ENCODE data around the gene GALE. TPM values are rescaled to one million over a fixed set of nuclear protein-coding genes. Genes with fewer than 3 reads are reported as not detected.

Gene GALE
- total RNA-seq, 1 donor from 2014 or later, result 33.9 TPM

GRCh38 chr1:23825762-23826522, 25.4 kb upstream of the GALE start:
- no peak for TF ChIP-seq CTCF (IDR thresholded peaks at IDR 0.05; ENCODE audit: unreplicated experiment)
- no peak for DNase-seq (ENCODE audit: low spot score)
- Mint-ChIP-seq H3K4me1 (ENCODE audit: unreplicated experiment) (peaks cover 16% of the 10 kb centered on the region), H3K4me3 (ENCODE audit: unreplicated experiment) (peak overlapping the region; percentile 98), H3K27me3 (ENCODE audit: unreplicated experiment) (no peaks in the 10 kb centered on the region), H3K36me3 (ENCODE audit: low read depth, unreplicated experiment) (no peaks in the 10 kb centered on the region), H3K27ac (ENCODE audit: unreplicated experiment) (peak overlapping the region; percentile 89), H3K9me3 (ENCODE audit: unreplicated experiment) (no peaks in the 10 kb centered on the region)

DNA sequence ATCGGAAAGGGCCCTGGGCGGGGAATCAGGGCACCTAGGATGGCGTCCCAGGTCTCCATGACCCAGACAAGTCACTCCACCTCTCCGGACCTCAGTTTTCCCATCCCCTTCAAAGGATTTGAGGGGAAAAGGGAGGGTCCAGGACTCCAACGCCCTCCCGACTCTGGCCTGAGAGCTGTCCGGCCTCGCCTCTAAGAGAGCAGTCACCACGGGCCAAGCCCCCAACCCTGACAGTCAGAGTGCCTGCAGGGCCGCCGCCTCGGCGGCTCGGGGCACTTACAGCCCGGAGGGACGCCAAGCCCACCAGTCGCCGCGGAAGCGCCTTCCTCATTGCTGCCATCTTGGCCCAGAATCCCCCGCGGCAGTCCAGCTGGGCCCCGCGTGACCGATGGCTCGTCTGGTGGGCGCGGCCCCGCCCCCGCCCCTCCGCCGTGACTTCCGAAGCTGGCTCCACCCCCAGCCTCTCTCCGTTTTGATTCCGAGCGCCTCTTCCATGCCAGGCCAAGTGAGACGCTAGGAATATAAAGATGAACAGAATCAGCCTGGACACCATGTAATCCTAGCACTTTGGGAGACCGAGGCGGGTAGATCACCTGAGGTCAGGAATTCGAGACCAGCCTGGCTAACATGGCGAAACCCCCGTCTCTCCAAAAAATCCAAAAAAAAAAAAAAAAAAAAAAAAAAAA, 24.7 kb upstream of the GALE start, which contains the start of gene HMGCL:
Gene HMGCL (minus strand): TSS at position 354 of the 686 bp plus-strand sequence. CDS start 14 bp downstream, at position 340.
- Mint-ChIP-seq H3K36me3 (ENCODE audit: low read depth, unreplicated experiment) (no peaks in the 10 kb centered on the region), H3K4me3 (ENCODE audit: unreplicated experiment) (peak within 1 kb of the TSS; percentile 98), H3K4me1 (ENCODE audit: unreplicated experiment) (peaks cover 16% of the 10 kb centered on the region), H3K9me3 (ENCODE audit: unreplicated experiment) (no peaks in the 10 kb centered on the region), H3K27ac (ENCODE audit: unreplicated experiment) (peak within 1 kb of the TSS; percentile 96), H3K27me3 (ENCODE audit: unreplicated experiment) (peaks cover 1% of the 10 kb centered on the region)
- peak; percentile 89 for DNase-seq (ENCODE audit: low spot score)
- no peak for TF ChIP-seq CTCF (IDR thresholded peaks at IDR 0.05; ENCODE audit: unreplicated experiment)

- Mint-ChIP-seq H3K4me1 (ENCODE audit: unreplicated experiment) (peaks cover 16% of the 10 kb centered on the region), H3K4me3 (ENCODE audit: unreplicated experiment) (peak overlapping the region; percentile 98), H3K27me3 (ENCODE audit: unreplicated experiment) (peaks cover 1% of the 10 kb centered on the region), H3K36me3 (ENCODE audit: low read depth, unreplicated experiment) (no peaks in the 10 kb centered on the region), H3K27ac (ENCODE audit: unreplicated experiment) (peak overlapping the region; percentile 96), H3K9me3 (ENCODE audit: unreplicated experiment) (no peaks in the 10 kb centered on the region)
- TF ChIP-seq CTCF (IDR thresholded peaks at IDR 0.05; ENCODE audit: unreplicated experiment), result no peak
- no peak for DNase-seq (ENCODE audit: low spot score)
These were observed 24.1 kb upstream of the GALE start for GRCh38 chr1:23824711-23825075.

DNA sequence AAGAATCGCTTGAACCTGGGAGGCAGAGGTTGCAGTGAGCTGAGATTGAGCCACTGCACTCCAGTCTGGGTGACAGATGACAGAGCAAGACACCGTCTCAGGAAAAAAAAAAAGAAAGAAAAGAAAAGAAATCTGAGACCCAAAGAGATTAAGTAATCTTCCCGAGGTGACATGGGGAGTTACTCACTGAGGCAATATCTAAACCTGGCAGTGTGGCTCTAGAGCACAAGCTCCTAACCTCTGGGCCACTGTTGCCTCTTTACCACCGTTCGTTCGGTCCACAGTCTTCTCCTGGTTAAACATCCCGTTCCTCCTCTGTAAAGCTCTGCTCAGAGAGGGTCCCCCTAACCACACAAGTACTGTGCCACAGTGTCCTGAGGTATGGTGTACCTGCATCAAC, 23.2 kb upstream of the GALE start:
- peaks cover 1% of the 10 kb centered on the region for H3K27me3 Mint-ChIP-seq (ENCODE audit: unreplicated experiment)
- H3K9me3 Mint-ChIP-seq (ENCODE audit: unreplicated experiment), result no peaks in the 10 kb centered on the region
- TF ChIP-seq CTCF (IDR thresholded peaks at IDR 0.05; ENCODE audit: unreplicated experiment), result no peak
- H3K4me1 Mint-ChIP-seq (ENCODE audit: unreplicated experiment), result peaks cover 16% of the 10 kb centered on the region
- no peak for DNase-seq (ENCODE audit: low spot score)
- peak overlapping the region; percentile 62 for H3K4me3 Mint-ChIP-seq (ENCODE audit: unreplicated experiment)
- no peaks in the 10 kb centered on the region for H3K36me3 Mint-ChIP-seq (ENCODE audit: low read depth, unreplicated experiment)
- no peak overlapping the region for H3K27ac Mint-ChIP-seq (ENCODE audit: unreplicated experiment)

DNA sequence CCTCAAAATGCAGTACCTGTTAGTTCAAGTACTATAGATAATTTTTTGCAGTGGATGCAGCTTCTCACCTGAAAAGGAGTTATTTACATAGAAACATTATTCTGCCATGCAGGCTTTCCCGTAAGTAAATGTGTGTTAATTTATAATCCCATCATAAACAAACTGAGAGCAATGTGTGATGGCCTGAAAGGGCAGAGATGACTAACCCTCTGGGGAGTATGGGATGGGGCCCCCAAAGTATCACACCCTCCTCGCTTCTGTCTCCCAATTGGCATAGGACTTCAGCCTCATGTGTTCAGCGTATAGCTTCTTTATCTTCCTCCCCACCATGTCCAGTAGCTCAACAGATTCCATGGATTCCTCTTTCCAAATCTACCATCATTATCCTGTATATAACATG, 17.1 kb upstream of the GALE start:
- Mint-ChIP-seq H3K36me3 (ENCODE audit: low read depth, unreplicated experiment) (peaks cover 6% of the 10 kb centered on the region), H3K9me3 (ENCODE audit: unreplicated experiment) (no peaks in the 10 kb centered on the region), H3K4me3 (ENCODE audit: unreplicated experiment) (peak overlapping the region; percentile 28), H3K4me1 (ENCODE audit: unreplicated experiment) (peaks cover 4% of the 10 kb centered on the region), H3K27me3 (ENCODE audit: unreplicated experiment) (peaks cover 3% of the 10 kb centered on the region), H3K27ac (ENCODE audit: unreplicated experiment) (no peak overlapping the region)
- no peak for TF ChIP-seq CTCF (IDR thresholded peaks at IDR 0.05; ENCODE audit: unreplicated experiment)
- no peak for DNase-seq (ENCODE audit: low spot score)

Data from endothelial cell (in vitro differentiated cells).